ENCODE measurements around the gene DGCR6L.
"Not testable (repeated sequence)": the region's sequence is repeated elsewhere in the genome, so short reads cannot be mapped to it uniquely, and the experiment has no call there.

Gene DGCR6L

GRCh38 chr22:20279662-20280134 is 40.2 kb downstream of the DGCR6L start:
- no peak for FAIRE-seq
- DNase-seq (ENCODE audit: insufficient read length, low spot score), result no peak

GRCh38 chr22:20278726-20279490 is 41.0 kb downstream of the DGCR6L start:
- not testable (repeated sequence) for FAIRE-seq; DNase-seq (ENCODE audit: insufficient read length, low spot score)

- not testable (repeated sequence) for DNase-seq (ENCODE audit: insufficient read length, low spot score); FAIRE-seq
Measured at GRCh38 chr22:20277936-20278635, 41.8 kb downstream of the DGCR6L start.

- DNase-seq (ENCODE audit: insufficient read length, low spot score) (no peak), FAIRE-seq (no peak)
Measured at GRCh38 chr22:20276468-20276867, 43.4 kb downstream of the DGCR6L start.

- DNase-seq (ENCODE audit: insufficient read length, low spot score) (no peak), FAIRE-seq (no peak)
Measured at GRCh38 chr22:20275836-20276235, 44.0 kb downstream of the DGCR6L start.

GRCh38 chr22:20275325-20275724 is 44.5 kb downstream of the DGCR6L start:
- not testable (repeated sequence) for FAIRE-seq; DNase-seq (ENCODE audit: insufficient read length, low spot score)

- DNase-seq (ENCODE audit: insufficient read length, low spot score); FAIRE-seq: not testable (repeated sequence)
Measured at GRCh38 chr22:20274374-20274773, 45.5 kb downstream of the DGCR6L start.

GRCh38 chr22:20273758-20274181 is 46.1 kb downstream of the DGCR6L start:
- FAIRE-seq (no peak), DNase-seq (ENCODE audit: insufficient read length, low spot score) (no peak)

GRCh38 chr22:20272700-20273099 is 47.2 kb downstream of the DGCR6L start:
- no peak for DNase-seq (ENCODE audit: insufficient read length, low spot score)
- no peak for FAIRE-seq

- no peak for FAIRE-seq
- DNase-seq (ENCODE audit: insufficient read length, low spot score), result no peak
Measured at GRCh38 chr22:20272174-20272573, 47.7 kb downstream of the DGCR6L start.

- FAIRE-seq (no peak), DNase-seq (ENCODE audit: insufficient read length, low spot score) (no peak)
Measured at GRCh38 chr22:20271114-20271994, 48.5 kb downstream of the DGCR6L start.

- not testable (repeated sequence) for FAIRE-seq; DNase-seq (ENCODE audit: insufficient read length, low spot score)
Measured at GRCh38 chr22:20270190-20271113, 49.4 kb downstream of the DGCR6L start.

GRCh38 chr22:20269673-20270072 is 50.2 kb downstream of the DGCR6L start:
- not testable (repeated sequence) for FAIRE-seq; DNase-seq (ENCODE audit: insufficient read length, low spot score)

GRCh38 chr22:20269201-20269600 is 50.7 kb downstream of the DGCR6L start:
- not testable (repeated sequence) for FAIRE-seq

GRCh38 chr22:20268279-20269012 is 51.4 kb downstream of the DGCR6L start, which contains the start of gene RTN4R:
RTN4R (minus strand) TSS chr22:20268318; CDS start chr22:20268092, 226 bp downstream.
- peak; percentile 84 for DNase-seq (ENCODE audit: insufficient read length, low spot score)
- no peak for FAIRE-seq

More at GRCh38 chr22:20269201-20269600, 50.7 kb downstream of the DGCR6L start:
- not testable (repeated sequence) for DNase-seq (ENCODE audit: insufficient read length, low spot score)

- no peak for DNase-seq (ENCODE audit: insufficient read length, low spot score)
- no peak for FAIRE-seq
Measured at GRCh38 chr22:20267441-20268278, 52.2 kb downstream of the DGCR6L start.

GRCh38 chr22:20266667-20267440 is 53.0 kb downstream of the DGCR6L start:
- DNase-seq (ENCODE audit: insufficient read length, low spot score); FAIRE-seq: not testable (repeated sequence)

Data from GM19239 (cell line).